ENCODE measurements around the gene IL11.

The IL11 gene

GRCh38 chr19:55319785-55320184 is 50.5 kb downstream of the IL11 start:
- DNase-seq: no peak

GRCh38 chr19:55316646-55317045 is 53.6 kb downstream of the IL11 start:
- no peak for TF ChIP-seq CTCF (IDR thresholded peaks at IDR 0.05)
- no peaks in the 10 kb centered on the region for H3K36me3 ChIP-seq
- H3K27me3 ChIP-seq: peaks cover 0 to 15% of the 10 kb centered on the region in 2 donors
- H3K4me1 ChIP-seq: no peaks in the 10 kb centered on the region
- no peak for DNase-seq
- H3K4me3 ChIP-seq: no peak overlapping the region
- intact Hi-C loops (cut with DNase I; ENCODE audit: low total_unique reads): no loop called here
- no peak overlapping the region for H3K27ac ChIP-seq
- no peaks in the 10 kb centered on the region for H3K9me3 ChIP-seq

More at GRCh38 chr19:55319785-55320184, 50.5 kb downstream of the IL11 start:
- Histone ChIP-seq H3K4me3 (no peak overlapping the region), H3K27me3 (peaks cover 0 to 33% of the 10 kb centered on the region in 2 donors), H3K36me3 (no peaks in the 10 kb centered on the region), H3K9me3 (no peaks in the 10 kb centered on the region), H3K27ac (no peak overlapping the region), H3K4me1 (no peaks in the 10 kb centered on the region)
- no peak for TF ChIP-seq CTCF (IDR thresholded peaks at IDR 0.05)
- intact Hi-C loops (cut with DNase I; ENCODE audit: low total_unique reads): no loop called here

GRCh38 chr19:55315956-55316525 is 54.2 kb downstream of the IL11 start:
- no peak overlapping the region for H3K4me3 ChIP-seq
- peaks cover 0 to 13% of the 10 kb centered on the region in 2 donors for H3K27me3 ChIP-seq
- no peaks in the 10 kb centered on the region for H3K36me3 ChIP-seq
- TF ChIP-seq CTCF (IDR thresholded peaks at IDR 0.05): no peak
- DNase-seq: no peak
- no peaks in the 10 kb centered on the region for H3K9me3 ChIP-seq
- intact Hi-C loops (cut with DNase I; ENCODE audit: low total_unique reads): no loop called here
- H3K27ac ChIP-seq: no peak overlapping the region
- H3K4me1 ChIP-seq: no peaks in the 10 kb centered on the region

GRCh38 chr19:55314396-55314795 is 55.9 kb downstream of the IL11 start:
- TF ChIP-seq CTCF (IDR thresholded peaks at IDR 0.05): no peak
- no peak overlapping the region for H3K4me3 ChIP-seq
- no peak overlapping the region for H3K27ac ChIP-seq
- no peaks in the 10 kb centered on the region for H3K4me1 ChIP-seq
- H3K27me3 ChIP-seq: peaks cover 0 to 3% of the 10 kb centered on the region in 2 donors
- no peaks in the 10 kb centered on the region for H3K9me3 ChIP-seq
- intact Hi-C loops (cut with DNase I; ENCODE audit: low total_unique reads): no loop called here
- peaks cover 0 to 3% (median 0%) of the 10 kb centered on the region in 3 donors for H3K36me3 ChIP-seq
- no peak for DNase-seq

Measured in tibial artery (tissue), 4 donors.